ENCODE results near the gene FARS2. TPM values are rescaled to one million over a fixed set of nuclear protein-coding genes. Genes with fewer than 3 reads are reported as not detected.

The FARS2 gene
- total and polyA plus RNA-seq, 4 donors: 9.2 to 31.4 (median 19.4) TPM

DNA sequence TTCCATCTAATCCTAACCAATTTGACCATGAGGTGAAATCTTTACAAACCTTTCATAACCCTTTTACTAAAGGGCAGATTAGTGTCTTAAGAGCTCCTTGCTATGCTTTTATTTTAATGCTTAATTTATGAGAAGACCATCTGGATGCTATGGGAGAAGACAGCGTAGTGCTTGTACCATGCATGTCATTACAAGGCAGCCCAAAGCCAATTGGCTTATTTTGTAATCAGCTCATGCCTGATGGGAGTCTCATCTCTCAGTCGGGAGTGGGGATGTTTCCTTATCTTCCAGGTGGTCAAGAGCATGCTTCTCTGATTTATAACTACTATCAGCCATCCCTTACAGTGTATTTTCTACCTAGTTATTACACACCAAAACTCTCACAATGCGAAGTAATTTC is 304.7 kb downstream of the FARS2 start:
- H3K4me1 ChIP-seq (ENCODE audit: control insufficient read depth in 5 of 5, insufficient read depth in 5 of 5, low read length in 5 of 5): no peaks in the 10 kb centered on the region
- TF ChIP-seq, protein P1, sequence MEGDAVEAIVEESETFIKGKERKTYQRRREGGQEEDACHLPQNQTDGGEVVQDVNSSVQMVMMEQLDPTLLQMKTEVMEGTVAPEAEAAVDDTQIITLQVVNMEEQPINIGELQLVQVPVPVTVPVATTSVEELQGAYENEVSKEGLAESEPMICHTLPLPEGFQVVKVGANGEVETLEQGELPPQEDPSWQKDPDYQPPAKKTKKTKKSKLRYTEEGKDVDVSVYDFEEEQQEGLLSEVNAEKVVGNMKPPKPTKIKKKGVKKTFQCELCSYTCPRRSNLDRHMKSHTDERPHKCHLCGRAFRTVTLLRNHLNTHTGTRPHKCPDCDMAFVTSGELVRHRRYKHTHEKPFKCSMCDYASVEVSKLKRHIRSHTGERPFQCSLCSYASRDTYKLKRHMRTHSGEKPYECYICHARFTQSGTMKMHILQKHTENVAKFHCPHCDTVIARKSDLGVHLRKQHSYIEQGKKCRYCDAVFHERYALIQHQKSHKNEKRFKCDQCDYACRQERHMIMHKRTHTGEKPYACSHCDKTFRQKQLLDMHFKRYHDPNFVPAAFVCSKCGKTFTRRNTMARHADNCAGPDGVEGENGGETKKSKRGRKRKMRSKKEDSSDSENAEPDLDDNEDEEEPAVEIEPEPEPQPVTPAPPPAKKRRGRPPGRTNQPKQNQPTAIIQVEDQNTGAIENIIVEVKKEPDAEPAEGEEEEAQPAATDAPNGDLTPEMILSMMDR (IDR thresholded peaks at IDR 0.05; ENCODE audit: control extremely low read depth, extremely low read depth): no peak
- no peak overlapping the region for H3K9ac ChIP-seq (ENCODE audit: insufficient read depth in 1 of 2, low read length in 2 of 2)
- no peak overlapping the region for H3K4me3 ChIP-seq
- H3K27ac ChIP-seq (ENCODE audit: low read depth in 1 of 2, low read length in 1 of 2): no peak overlapping the region
- 95% methylated on average over 3 of the region's 3 CpGs for WGBS, 2 donors
- no peaks in the 10 kb centered on the region for H3K27me3 ChIP-seq (ENCODE audit: control insufficient read depth in 3 of 3, insufficient read depth in 3 of 3, low read length in 2 of 3)
- DNase-seq (no peak), ATAC-seq (ENCODE audit: insufficient read depth, low FRiP score) (no peak)
- no peaks in the 10 kb centered on the region for H3K36me3 ChIP-seq (ENCODE audit: control insufficient read depth in 4 of 4, insufficient read depth in 4 of 4, low read length in 4 of 4)
- no peaks in the 10 kb centered on the region for H3K9me3 ChIP-seq (ENCODE audit: control insufficient read depth in 4 of 4, insufficient read depth in 3 of 4, low read length in 3 of 4)

DNA sequence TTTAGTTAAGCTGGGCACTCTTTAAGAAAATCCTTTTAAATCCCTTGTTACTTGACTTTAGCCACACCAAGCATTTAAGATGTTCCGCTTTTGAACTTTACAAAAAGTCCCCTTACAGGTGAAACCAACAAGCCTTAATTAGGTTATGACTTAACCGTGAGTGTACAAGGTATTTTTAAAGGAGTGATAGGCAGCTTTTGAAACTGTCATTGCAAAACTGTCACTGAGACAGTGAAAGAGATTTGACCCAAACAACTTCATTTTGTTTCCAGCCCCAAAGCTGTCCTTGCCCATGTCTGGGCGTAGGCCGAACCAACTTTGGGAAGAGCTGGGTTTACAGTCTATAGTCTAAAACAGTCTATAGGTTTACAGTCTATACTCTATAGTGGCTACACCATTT is 305.4 kb downstream of the FARS2 start:
- 95 to 96% methylated on average over 4 of the region's 4 CpGs for WGBS, 2 donors
- Histone ChIP-seq H3K27me3 (ENCODE audit: control insufficient read depth in 3 of 3, insufficient read depth in 3 of 3, low read length in 2 of 3) (no peaks in the 10 kb centered on the region), H3K4me3 (no peak overlapping the region), H3K9me3 (ENCODE audit: control insufficient read depth in 4 of 4, insufficient read depth in 3 of 4, low read length in 3 of 4) (peaks cover 0 to 4% (median 0%) of the 10 kb centered on the region in 4 donors), H3K9ac (ENCODE audit: insufficient read depth in 1 of 2, low read length in 2 of 2) (no peak overlapping the region), H3K36me3 (ENCODE audit: control insufficient read depth in 4 of 4, insufficient read depth in 4 of 4, low read length in 4 of 4) (no peaks in the 10 kb centered on the region), H3K27ac (ENCODE audit: low read depth in 1 of 2, low read length in 1 of 2) (no peak overlapping the region), H3K4me1 (ENCODE audit: control insufficient read depth in 5 of 5, insufficient read depth in 5 of 5, low read length in 5 of 5) (no peaks in the 10 kb centered on the region)
- TF ChIP-seq, protein P1 (IDR thresholded peaks at IDR 0.05; ENCODE audit: control extremely low read depth, extremely low read depth): no peak
- ATAC-seq (ENCODE audit: insufficient read depth, low FRiP score) (no peak), DNase-seq (no peak)

DNA sequence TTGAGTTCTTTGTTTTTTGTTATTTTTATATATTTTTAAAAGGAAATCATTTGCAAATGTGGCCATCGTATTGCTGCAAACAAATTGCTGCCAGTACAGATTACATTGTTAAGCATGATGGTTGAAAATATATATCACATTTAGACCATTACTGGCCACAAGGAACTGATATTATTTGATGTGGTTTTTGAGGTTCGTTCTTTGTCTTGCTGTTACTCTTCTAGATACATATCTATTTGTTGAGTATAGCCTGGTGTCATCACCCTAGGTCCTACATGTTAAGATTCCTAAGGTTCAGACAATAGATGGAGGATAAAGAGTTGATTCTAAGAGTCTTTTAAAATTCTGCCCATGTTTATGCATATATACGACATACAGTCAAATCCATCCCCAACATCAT is 306.0 kb downstream of the FARS2 start:
- no peak overlapping the region for H3K9ac ChIP-seq (ENCODE audit: insufficient read depth in 1 of 2, low read length in 2 of 2)
- TF ChIP-seq, protein P1 (IDR thresholded peaks at IDR 0.05; ENCODE audit: control extremely low read depth, extremely low read depth): no peak
- WGBS, 2 donors: 88 to 93% methylated on average over 3 of the region's 3 CpGs
- DNase-seq (no peak), ATAC-seq (ENCODE audit: insufficient read depth, low FRiP score) (no peak)
- no peak overlapping the region for H3K4me3 ChIP-seq
- peaks cover 0 to 5% (median 0%) of the 10 kb centered on the region in 4 donors for H3K9me3 ChIP-seq (ENCODE audit: control insufficient read depth in 4 of 4, insufficient read depth in 3 of 4, low read length in 3 of 4)
- H3K27ac ChIP-seq (ENCODE audit: low read depth in 1 of 2, low read length in 1 of 2): no peak overlapping the region
- no peaks in the 10 kb centered on the region for H3K4me1 ChIP-seq (ENCODE audit: control insufficient read depth in 5 of 5, insufficient read depth in 5 of 5, low read length in 5 of 5)
- H3K36me3 ChIP-seq (ENCODE audit: control insufficient read depth in 4 of 4, insufficient read depth in 4 of 4, low read length in 4 of 4): no peaks in the 10 kb centered on the region
- H3K27me3 ChIP-seq (ENCODE audit: control insufficient read depth in 3 of 3, insufficient read depth in 3 of 3, low read length in 2 of 3): no peaks in the 10 kb centered on the region

DNA sequence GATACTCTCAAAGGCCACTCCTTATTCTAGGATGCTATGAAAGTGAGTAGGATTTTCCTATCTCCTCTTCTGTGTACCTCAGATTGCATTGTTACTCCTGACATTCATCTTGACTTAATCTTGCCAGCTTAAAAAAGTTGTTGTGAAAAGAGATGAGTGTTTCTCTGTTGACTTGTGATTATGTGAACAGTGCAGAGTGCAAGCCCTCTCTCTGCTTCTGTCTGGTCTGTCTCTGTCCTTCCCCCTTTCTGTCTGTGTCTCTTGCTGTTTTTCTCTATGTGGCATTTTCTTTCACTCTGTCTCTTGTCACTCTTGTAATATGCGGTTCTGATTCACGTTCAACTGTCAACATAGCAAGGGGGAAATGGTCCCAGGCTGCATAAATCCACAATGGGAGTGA is 306.6 kb downstream of the FARS2 start:
- TF ChIP-seq, protein P1 (IDR thresholded peaks at IDR 0.05; ENCODE audit: control extremely low read depth, extremely low read depth): no peak
- Histone ChIP-seq H3K9me3 (ENCODE audit: control insufficient read depth in 4 of 4, insufficient read depth in 3 of 4, low read length in 3 of 4) (peaks cover 0 to 5% (median 0%) of the 10 kb centered on the region in 4 donors), H3K9ac (ENCODE audit: insufficient read depth in 1 of 2, low read length in 2 of 2) (no peak overlapping the region), H3K4me3 (no peak overlapping the region), H3K36me3 (ENCODE audit: control insufficient read depth in 4 of 4, insufficient read depth in 4 of 4, low read length in 4 of 4) (no peaks in the 10 kb centered on the region), H3K27me3 (ENCODE audit: control insufficient read depth in 3 of 3, insufficient read depth in 3 of 3, low read length in 2 of 3) (no peaks in the 10 kb centered on the region), H3K4me1 (ENCODE audit: control insufficient read depth in 5 of 5, insufficient read depth in 5 of 5, low read length in 5 of 5) (no peaks in the 10 kb centered on the region), H3K27ac (ENCODE audit: low read depth in 1 of 2, low read length in 1 of 2) (no peak overlapping the region)
- WGBS, 2 donors: 81 to 84% methylated on average over 2 of the region's 2 CpGs
- no peak for ATAC-seq (ENCODE audit: insufficient read depth, low FRiP score)
- DNase-seq: no peak
